ENCODE data around the gene MRC2.

Gene MRC2

GRCh38 chr17:62660629-62661118 lies 33.2 kb downstream of the MRC2 start:
- no peak for DNase-seq (ENCODE audit: low read depth in 2 of 2)

- no peak for DNase-seq (ENCODE audit: low read depth in 2 of 2)
These were observed 33.9 kb downstream of the MRC2 start for GRCh38 chr17:62661337-62661736.

GRCh38 chr17:62662855-62663254 lies 35.4 kb downstream of the MRC2 start:
- DNase-seq (ENCODE audit: low read depth in 2 of 2), result no peak

GRCh38 chr17:62663304-62663703 lies 35.8 kb downstream of the MRC2 start:
- no peak for DNase-seq (ENCODE audit: low read depth in 2 of 2)

GRCh38 chr17:62664336-62665120 lies 37.1 kb downstream of the MRC2 start:
- DNase-seq (ENCODE audit: low read depth in 2 of 2), result no peak

- DNase-seq (ENCODE audit: low read depth in 2 of 2), result no peak
These were observed 38.1 kb downstream of the MRC2 start for GRCh38 chr17:62665599-62665998.

- no peak for DNase-seq (ENCODE audit: low read depth in 2 of 2)
These were observed 38.8 kb downstream of the MRC2 start for GRCh38 chr17:62666061-62666800.

- no peak for DNase-seq (ENCODE audit: low read depth in 2 of 2)
These were observed 39.5 kb downstream of the MRC2 start for GRCh38 chr17:62666801-62667591.

- no peak for DNase-seq (ENCODE audit: low read depth in 2 of 2)
These were observed 40.8 kb downstream of the MRC2 start for GRCh38 chr17:62668091-62668804.

- DNase-seq (ENCODE audit: low read depth in 2 of 2), result no peak
These were observed 42.8 kb downstream of the MRC2 start for GRCh38 chr17:62670202-62670821.

GRCh38 chr17:62671553-62671952 lies 44.1 kb downstream of the MRC2 start:
- DNase-seq (ENCODE audit: low read depth in 2 of 2), result no peak

GRCh38 chr17:62672957-62673356 lies 45.5 kb downstream of the MRC2 start:
- DNase-seq (ENCODE audit: low read depth in 2 of 2), result no peak

- no peak for DNase-seq (ENCODE audit: low read depth in 2 of 2)
These were observed 46.3 kb downstream of the MRC2 start for GRCh38 chr17:62673614-62674362.

GRCh38 chr17:62674363-62674739 lies 46.9 kb downstream of the MRC2 start:
- no peak for DNase-seq (ENCODE audit: low read depth in 2 of 2)

GRCh38 chr17:62674841-62675240 lies 47.4 kb downstream of the MRC2 start:
- no peak for DNase-seq (ENCODE audit: low read depth in 2 of 2)

- no peak for DNase-seq (ENCODE audit: low read depth in 2 of 2)
These were observed 47.8 kb downstream of the MRC2 start for GRCh38 chr17:62675260-62675659.

- no peak for DNase-seq (ENCODE audit: low read depth in 2 of 2)
These were observed 48.2 kb downstream of the MRC2 start for GRCh38 chr17:62675701-62676100.

GRCh38 chr17:62676231-62676943 lies 48.9 kb downstream of the MRC2 start:
- no peak for DNase-seq (ENCODE audit: low read depth in 2 of 2)

- DNase-seq (ENCODE audit: low read depth in 2 of 2), result no peak
These were observed 49.6 kb downstream of the MRC2 start for GRCh38 chr17:62676952-62677596.

All from stimulated activated CD8-positive, alpha-beta memory T cell treated with anti-CD3 and anti-CD28 coated beads, Interleukin-15, amount 100 ng/mL, for 48 hours (primary cell).